ENCODE measurements around the gene RARG.
"Not testable (repeated sequence)": the region's sequence is repeated elsewhere in the genome, so short reads cannot be mapped to it uniquely, and the experiment has no call there.

Gene RARG

GRCh38 chr12:53170876-53171724 lies 60.9 kb downstream of the RARG start:
- DNase-seq (ENCODE audit: low read depth, low spot score): no peak
- Histone ChIP-seq H3K4me1 (ENCODE audit: control insufficient read depth, insufficient read depth, low read length) (no peaks in the 10 kb centered on the region), H3K27me3 (ENCODE audit: control insufficient read depth, insufficient read depth, low read length) (peaks cover 32% of the 10 kb centered on the region), H3K9me3 (ENCODE audit: control insufficient read depth, insufficient read depth, low read length) (no peaks in the 10 kb centered on the region), H3K36me3 (ENCODE audit: control insufficient read depth, insufficient read depth, low read length) (no peaks in the 10 kb centered on the region), H3K27ac (ENCODE audit: low read length) (no peak overlapping the region), H3K4me3 (ENCODE audit: low read length) (no peak overlapping the region)
- no CpG with 5 or more reads among the region's 14 CpGs for WGBS (ENCODE audit: insufficient coverage, insufficient read length)

- Histone ChIP-seq H3K27me3 (ENCODE audit: control insufficient read depth, insufficient read depth, low read length) (peaks cover 30% of the 10 kb centered on the region), H3K36me3 (ENCODE audit: control insufficient read depth, insufficient read depth, low read length) (no peaks in the 10 kb centered on the region), H3K4me3 (ENCODE audit: low read length) (no peak overlapping the region), H3K4me1 (ENCODE audit: control insufficient read depth, insufficient read depth, low read length) (no peaks in the 10 kb centered on the region), H3K27ac (ENCODE audit: low read length) (no peak overlapping the region), H3K9me3 (ENCODE audit: control insufficient read depth, insufficient read depth, low read length) (no peaks in the 10 kb centered on the region)
- no CpG with 5 or more reads among the region's 8 CpGs for WGBS (ENCODE audit: insufficient coverage, insufficient read length)
- DNase-seq (ENCODE audit: low read depth, low spot score): no peak
These were observed 61.8 kb downstream of the RARG start for GRCh38 chr12:53170215-53170614.

GRCh38 chr12:53169644-53170043 lies 62.4 kb downstream of the RARG start:
- Histone ChIP-seq H3K9me3 (ENCODE audit: control insufficient read depth, insufficient read depth, low read length) (no peaks in the 10 kb centered on the region), H3K27me3 (ENCODE audit: control insufficient read depth, insufficient read depth, low read length) (peaks cover 27% of the 10 kb centered on the region), H3K4me3 (ENCODE audit: low read length) (no peak overlapping the region), H3K4me1 (ENCODE audit: control insufficient read depth, insufficient read depth, low read length) (no peaks in the 10 kb centered on the region), H3K27ac (ENCODE audit: low read length) (no peak overlapping the region), H3K36me3 (ENCODE audit: control insufficient read depth, insufficient read depth, low read length) (no peaks in the 10 kb centered on the region)
- no CpG with 5 or more reads among the region's 7 CpGs for WGBS (ENCODE audit: insufficient coverage, insufficient read length)
- DNase-seq (ENCODE audit: low read depth, low spot score): no peak

- Histone ChIP-seq H3K9me3 (ENCODE audit: control insufficient read depth, insufficient read depth, low read length) (no peaks in the 10 kb centered on the region), H3K4me3 (ENCODE audit: low read length) (no peak overlapping the region), H3K27me3 (ENCODE audit: control insufficient read depth, insufficient read depth, low read length) (peaks cover 7% of the 10 kb centered on the region; the same call in 1 of the 2 replicates), H3K36me3 (ENCODE audit: control insufficient read depth, insufficient read depth, low read length) (no peaks in the 10 kb centered on the region), H3K27ac (ENCODE audit: low read length) (no peak overlapping the region), H3K4me1 (ENCODE audit: control insufficient read depth, insufficient read depth, low read length) (no peaks in the 10 kb centered on the region)
- DNase-seq (ENCODE audit: low read depth, low spot score): no peak
These were observed 65.2 kb downstream of the RARG start for GRCh38 chr12:53166837-53167236.

- not testable (repeated sequence) for H3K4me3 ChIP-seq (ENCODE audit: low read length); DNase-seq (ENCODE audit: low read depth, low spot score); H3K4me1 ChIP-seq (ENCODE audit: control insufficient read depth, insufficient read depth, low read length); H3K36me3 ChIP-seq (ENCODE audit: control insufficient read depth, insufficient read depth, low read length); H3K9me3 ChIP-seq (ENCODE audit: control insufficient read depth, insufficient read depth, low read length); H3K27ac ChIP-seq (ENCODE audit: low read length); H3K27me3 ChIP-seq (ENCODE audit: control insufficient read depth, insufficient read depth, low read length)
- WGBS (ENCODE audit: insufficient coverage, insufficient read length): no CpG with 5 or more reads among the region's 2 CpGs
These were observed 69.0 kb downstream of the RARG start for GRCh38 chr12:53163008-53163407.

- Histone ChIP-seq H3K4me3 (ENCODE audit: low read length) (no peak overlapping the region), H3K4me1 (ENCODE audit: control insufficient read depth, insufficient read depth, low read length) (peaks cover 1% of the 10 kb centered on the region; the same call in 1 of the 2 replicates), H3K27me3 (ENCODE audit: control insufficient read depth, insufficient read depth, low read length) (no peaks in the 10 kb centered on the region; the same call in 1 of the 2 replicates), H3K9me3 (ENCODE audit: control insufficient read depth, insufficient read depth, low read length) (no peaks in the 10 kb centered on the region), H3K27ac (ENCODE audit: low read length) (no peak overlapping the region), H3K36me3 (ENCODE audit: control insufficient read depth, insufficient read depth, low read length) (no peaks in the 10 kb centered on the region)
- no CpG with 5 or more reads among the region's 8 CpGs for WGBS (ENCODE audit: insufficient coverage, insufficient read length)
- no peak for DNase-seq (ENCODE audit: low read depth, low spot score)
These were observed 70.7 kb downstream of the RARG start for GRCh38 chr12:53161119-53161911.

- Histone ChIP-seq H3K27me3 (ENCODE audit: control insufficient read depth, insufficient read depth, low read length) (no peaks in the 10 kb centered on the region; the same call in 1 of the 2 replicates), H3K27ac (ENCODE audit: low read length) (no peak overlapping the region), H3K4me1 (ENCODE audit: control insufficient read depth, insufficient read depth, low read length) (peaks cover 1% of the 10 kb centered on the region; the same call in 1 of the 2 replicates), H3K4me3 (ENCODE audit: low read length) (no peak overlapping the region), H3K36me3 (ENCODE audit: control insufficient read depth, insufficient read depth, low read length) (no peaks in the 10 kb centered on the region), H3K9me3 (ENCODE audit: control insufficient read depth, insufficient read depth, low read length) (no peaks in the 10 kb centered on the region)
- no CpG with 5 or more reads among the region's 2 CpGs for WGBS (ENCODE audit: insufficient coverage, insufficient read length)
- no peak for DNase-seq (ENCODE audit: low read depth, low spot score)
These were observed 71.3 kb downstream of the RARG start for GRCh38 chr12:53160673-53161072.
